Dendritic cell treated with granulocyte-macrophage colony-stimulating factor and Interleukin-4, amounts not matched to agents 40 ng/mL and 50 ng/mL, for 4 days (primary cell): Measurements from ENCODE around the gene NKAIN2.

ENCODE experiments used
- H3K27ac Mint-ChIP-seq: one replicate; pipeline ENCODE4 v1.8.0; 2022; ENCODE audit warnings: mild to moderate bottlenecking, mixed read lengths
- H3K27me3 Mint-ChIP-seq: one replicate; pipeline ENCODE4 v1.8.0; 2022; ENCODE audit warnings: mild to moderate bottlenecking, mixed read lengths
- H3K36me3 Mint-ChIP-seq: one replicate; pipeline ENCODE4 v1.8.0; 2022; ENCODE audit warnings: low read depth, mixed read lengths
- H3K4me1 Mint-ChIP-seq: one replicate; pipeline ENCODE4 v1.8.0; 2022; ENCODE audit warnings: low read depth, mixed read lengths
- H3K4me3 Mint-ChIP-seq: one replicate; pipeline ENCODE4 v1.8.0; 2022; ENCODE audit warnings: mild to moderate bottlenecking, moderate library complexity, mixed read lengths
- H3K9me3 Mint-ChIP-seq: one replicate; pipeline ENCODE4 v1.8.0; 2022; ENCODE audit warnings: mixed read lengths
- intact Hi-C: fragments of 100-400 bp; cut with micrococcal nuclease; formaldehyde crosslinking; loops from one replicate; pipeline ENCODE4 v1.15.0; 2022

Gene NKAIN2

DNA sequence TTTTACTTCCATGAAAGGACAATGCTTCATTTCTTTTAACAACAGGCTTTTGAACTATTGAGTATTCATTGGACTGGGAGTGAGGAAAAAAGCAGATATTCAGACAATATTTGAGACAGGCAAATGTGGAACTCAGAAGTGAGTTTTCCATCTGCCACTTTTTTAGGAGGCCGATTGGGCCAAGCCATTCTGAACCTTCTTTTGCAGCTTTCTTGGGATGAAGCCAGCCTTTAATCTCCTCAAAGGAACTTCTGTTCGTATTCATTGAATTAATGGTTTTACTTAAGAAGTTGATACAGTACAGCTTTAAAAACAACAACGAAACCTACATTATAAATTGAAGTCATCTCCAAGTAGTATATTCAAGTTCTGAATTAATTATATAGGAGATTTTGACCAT, 971.5 kb downstream of the NKAIN2 start:
- H3K36me3 Mint-ChIP-seq = no peaks in the 10 kb centered on the region
- no peaks in the 10 kb centered on the region for H3K27me3 Mint-ChIP-seq
- H3K4me1 Mint-ChIP-seq = no peaks in the 10 kb centered on the region
- H3K9me3 Mint-ChIP-seq = peaks cover 9% of the 10 kb centered on the region
- no peak overlapping the region for H3K27ac Mint-ChIP-seq
- H3K4me3 Mint-ChIP-seq = no peak overlapping the region
- intact Hi-C loops = no loop called here

DNA sequence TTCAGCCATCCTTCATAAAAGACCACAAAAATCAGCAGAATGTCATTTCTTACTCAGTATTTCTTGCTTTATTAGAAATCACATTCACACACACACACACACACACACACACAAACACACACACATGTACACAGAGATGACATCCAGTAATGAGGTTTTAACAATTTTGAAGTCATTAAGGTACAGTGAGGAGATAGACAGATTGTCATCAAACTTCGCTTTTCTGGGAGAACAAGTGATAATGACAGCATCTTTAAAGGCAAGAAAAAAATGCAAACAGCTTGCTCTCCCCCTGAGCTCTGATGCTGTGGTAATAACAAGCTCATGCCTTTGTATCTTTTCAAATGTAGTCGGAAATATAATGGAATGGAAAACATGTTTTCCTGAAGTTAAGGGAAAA, 974.2 kb downstream of the NKAIN2 start:
- peaks cover 9% of the 10 kb centered on the region for H3K9me3 Mint-ChIP-seq
- H3K4me1 Mint-ChIP-seq = no peaks in the 10 kb centered on the region
- no peak overlapping the region for H3K27ac Mint-ChIP-seq
- no peaks in the 10 kb centered on the region for H3K27me3 Mint-ChIP-seq
- no peak overlapping the region for H3K4me3 Mint-ChIP-seq
- H3K36me3 Mint-ChIP-seq = no peaks in the 10 kb centered on the region
- intact Hi-C loops = no loop called here

DNA sequence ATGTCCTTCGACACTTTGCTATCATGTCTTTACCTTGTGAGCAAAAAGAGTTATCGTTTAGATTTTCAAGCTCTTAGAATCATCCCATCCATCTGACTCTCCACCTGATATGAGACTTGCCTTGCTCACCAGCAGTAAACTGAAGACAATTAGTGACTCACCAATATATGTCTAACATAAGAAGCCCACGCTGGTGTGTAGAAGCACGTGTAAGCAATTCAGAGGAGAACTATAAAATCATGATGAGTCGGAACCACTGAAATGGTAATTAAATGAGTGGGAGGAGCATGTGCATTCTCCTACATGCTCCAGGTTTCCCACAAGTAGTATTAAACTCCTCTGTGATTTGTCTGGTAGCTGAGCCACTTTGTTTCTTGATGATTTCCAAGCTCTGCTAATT, 977.0 kb downstream of the NKAIN2 start:
- H3K36me3 Mint-ChIP-seq = no peaks in the 10 kb centered on the region
- H3K4me1 Mint-ChIP-seq = no peaks in the 10 kb centered on the region
- H3K27ac Mint-ChIP-seq = no peak overlapping the region
- intact Hi-C loops = no loop called here
- no peak overlapping the region for H3K4me3 Mint-ChIP-seq
- H3K9me3 Mint-ChIP-seq = peaks cover 9% of the 10 kb centered on the region
- H3K27me3 Mint-ChIP-seq = no peaks in the 10 kb centered on the region

DNA sequence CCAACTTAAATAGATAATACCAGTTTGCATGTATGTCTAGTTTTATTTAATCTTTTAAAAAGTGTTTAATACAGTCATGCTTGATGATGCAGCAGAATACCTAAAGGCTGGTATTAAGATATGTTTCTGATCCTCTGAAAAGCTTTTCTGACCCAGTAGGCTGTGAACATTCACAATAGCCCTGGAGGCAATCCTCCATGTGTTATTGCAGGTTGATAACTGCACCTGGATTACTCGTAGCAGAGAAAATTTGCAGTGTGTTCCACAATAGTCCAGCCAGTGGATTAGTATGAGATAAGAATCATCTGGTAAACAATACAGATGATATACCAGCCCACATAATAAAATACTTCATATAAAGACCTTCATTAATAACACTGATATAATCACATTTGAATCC, 979.7 kb downstream of the NKAIN2 start:
- Mint-ChIP-seq H3K9me3 (peaks cover 9% of the 10 kb centered on the region), H3K36me3 (no peaks in the 10 kb centered on the region), H3K4me1 (no peaks in the 10 kb centered on the region), H3K4me3 (no peak overlapping the region), H3K27ac (no peak overlapping the region), H3K27me3 (no peaks in the 10 kb centered on the region)
- intact Hi-C loops = no loop called here

DNA sequence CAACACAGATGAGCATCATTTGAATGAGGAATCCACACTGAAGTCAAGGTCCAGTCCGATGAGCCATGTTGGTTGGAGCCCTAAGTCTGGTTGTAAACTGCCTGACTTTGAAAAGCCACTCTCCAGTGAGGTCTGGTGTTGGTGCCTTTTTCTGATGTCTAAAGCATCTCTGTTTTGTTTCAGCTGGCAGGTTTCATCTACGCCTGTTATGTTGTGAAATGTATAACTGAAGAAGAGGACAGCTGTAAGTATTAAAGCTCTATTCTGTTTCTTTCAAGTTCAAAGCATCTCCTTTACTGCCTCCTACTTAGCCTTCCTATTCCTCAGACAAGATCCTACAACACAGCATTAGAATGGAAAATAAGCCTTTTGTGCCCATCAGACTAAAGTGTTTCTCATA, 987.5 kb downstream of the NKAIN2 start:
- H3K9me3 Mint-ChIP-seq = no peaks in the 10 kb centered on the region
- H3K27ac Mint-ChIP-seq = no peak overlapping the region
- H3K27me3 Mint-ChIP-seq = no peaks in the 10 kb centered on the region
- no peak overlapping the region for H3K4me3 Mint-ChIP-seq
- H3K36me3 Mint-ChIP-seq = no peaks in the 10 kb centered on the region
- intact Hi-C loops = no loop called here
- H3K4me1 Mint-ChIP-seq = peaks cover 6% of the 10 kb centered on the region

DNA sequence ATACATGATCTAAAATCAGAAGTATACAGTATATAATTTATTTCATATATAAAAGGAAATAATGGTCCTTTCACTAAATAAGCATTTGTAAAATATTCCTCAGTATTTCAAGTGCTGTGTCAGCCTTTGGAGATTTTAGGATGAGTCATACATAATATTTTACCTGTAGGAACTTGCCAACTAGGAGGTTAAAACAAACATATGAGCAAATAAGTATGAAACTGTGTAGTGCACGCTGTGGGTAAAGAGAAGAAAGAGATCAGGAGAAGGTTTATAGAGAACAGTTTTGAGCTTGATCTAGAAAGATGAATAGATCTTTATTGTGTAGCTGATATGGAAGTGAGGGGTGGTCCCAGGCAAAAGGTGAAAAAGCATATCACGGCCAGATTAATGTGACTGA, 988.7 kb downstream of the NKAIN2 start:
- Mint-ChIP-seq H3K27me3 (no peaks in the 10 kb centered on the region), H3K4me1 (peaks cover 6% of the 10 kb centered on the region), H3K4me3 (no peak overlapping the region), H3K9me3 (no peaks in the 10 kb centered on the region), H3K36me3 (no peaks in the 10 kb centered on the region), H3K27ac (no peak overlapping the region)
- intact Hi-C loops = no loop called here

DNA sequence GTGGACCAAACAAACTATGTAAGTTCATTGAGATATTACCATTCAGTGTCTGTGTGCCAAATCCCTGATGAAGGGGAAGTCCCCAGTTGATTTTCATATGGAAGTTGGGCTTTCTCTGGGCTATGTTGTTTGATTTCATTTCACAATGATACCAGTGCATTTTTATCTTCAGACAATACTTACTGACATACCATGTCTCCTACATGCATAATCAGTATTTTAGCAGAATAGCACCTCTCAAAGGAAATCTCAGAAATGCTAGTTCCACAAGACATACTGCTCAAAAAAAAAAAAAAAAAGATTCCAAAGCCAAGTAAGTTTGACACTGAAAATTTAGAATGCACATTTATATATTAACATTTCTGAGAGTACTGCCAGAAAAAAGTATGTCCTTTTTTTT, 989.7 kb downstream of the NKAIN2 start:
- intact Hi-C loops = no loop called here
- Mint-ChIP-seq H3K4me1 (peaks cover 6% of the 10 kb centered on the region), H3K27me3 (no peaks in the 10 kb centered on the region), H3K4me3 (no peak overlapping the region), H3K36me3 (no peaks in the 10 kb centered on the region), H3K27ac (no peak overlapping the region), H3K9me3 (no peaks in the 10 kb centered on the region)

DNA sequence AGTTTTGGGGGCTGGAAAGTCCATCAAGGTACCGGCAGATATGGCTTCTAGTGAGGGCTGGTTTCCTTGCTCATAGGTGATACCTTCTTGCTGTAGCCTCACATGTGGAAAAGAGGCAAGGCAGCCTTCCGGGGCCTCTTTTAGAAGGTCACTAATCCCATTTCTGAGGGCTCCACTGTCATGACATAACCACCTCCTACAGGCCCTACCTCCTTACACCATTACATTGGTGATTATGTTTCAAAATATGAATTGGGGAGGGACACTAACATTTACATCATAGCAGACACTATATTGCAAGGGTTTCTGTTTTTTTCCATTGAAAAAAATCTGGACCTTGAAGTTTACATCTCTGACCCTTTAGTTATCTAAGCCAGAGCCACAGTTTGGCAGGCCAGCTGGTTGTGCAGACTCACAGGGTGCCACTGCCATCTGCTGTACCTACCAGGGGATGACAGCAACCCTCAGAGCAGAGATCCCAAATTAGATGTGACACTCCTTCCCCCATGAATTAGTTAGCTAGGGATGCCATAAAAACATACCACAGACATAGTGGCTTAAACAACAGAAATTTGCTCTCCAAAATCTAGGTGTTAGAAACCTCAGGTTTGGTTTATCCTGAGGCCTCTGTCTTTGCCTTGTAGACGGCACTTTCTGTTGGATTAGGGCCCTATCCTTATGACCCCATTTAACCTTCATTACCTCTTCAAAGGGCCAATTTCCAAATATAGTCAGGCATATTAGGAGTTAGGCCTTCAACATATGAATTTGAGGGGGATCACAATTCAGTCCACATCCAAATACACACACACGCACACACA, 992.2 kb downstream of the NKAIN2 start:
- Mint-ChIP-seq H3K4me1 (no peaks in the 10 kb centered on the region), H3K36me3 (no peaks in the 10 kb centered on the region), H3K27ac (no peak overlapping the region), H3K9me3 (no peaks in the 10 kb centered on the region), H3K27me3 (peaks cover 2% of the 10 kb centered on the region), H3K4me3 (no peak overlapping the region)
- intact Hi-C loops = loop anchor here (2.0 to 5.0 kb wide), 2 partner anchors 993 to 1379 kb away; partner anchors contain the start of gene NKAIN2

DNA sequence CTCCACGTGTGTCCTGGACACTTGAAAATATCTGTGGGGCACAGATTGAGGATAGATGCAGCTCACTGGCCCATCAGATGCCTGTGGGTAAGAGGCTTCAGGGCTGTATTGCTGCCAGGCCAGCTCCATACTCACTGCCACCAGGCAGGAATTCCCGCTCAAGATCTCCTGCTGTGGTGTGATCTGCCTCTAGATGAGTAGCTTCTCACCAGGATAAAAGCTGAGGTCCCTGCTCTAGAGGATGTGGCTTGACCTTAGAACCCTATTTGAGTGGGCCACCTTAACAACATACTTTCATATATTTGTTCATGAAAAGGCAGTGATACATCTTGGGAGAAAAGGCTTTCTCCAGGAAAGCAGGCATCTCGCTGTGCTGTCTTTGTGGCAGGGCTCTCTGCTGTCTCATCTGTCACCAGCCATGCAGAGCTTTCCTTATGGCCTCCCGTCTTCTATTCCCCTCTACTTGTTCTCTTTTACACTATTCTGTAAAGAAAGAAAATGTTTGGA, 992.9 kb downstream of the NKAIN2 start:
- peaks cover 2% of the 10 kb centered on the region for H3K27me3 Mint-ChIP-seq
- no peaks in the 10 kb centered on the region for H3K9me3 Mint-ChIP-seq
- no peaks in the 10 kb centered on the region for H3K36me3 Mint-ChIP-seq
- intact Hi-C loops = loop anchor here (2.0 to 5.0 kb wide), 2 partner anchors 994 to 1379 kb away; partner anchors contain the start of gene NKAIN2
- no peak overlapping the region for H3K27ac Mint-ChIP-seq
- no peak overlapping the region for H3K4me3 Mint-ChIP-seq
- no peaks in the 10 kb centered on the region for H3K4me1 Mint-ChIP-seq

DNA sequence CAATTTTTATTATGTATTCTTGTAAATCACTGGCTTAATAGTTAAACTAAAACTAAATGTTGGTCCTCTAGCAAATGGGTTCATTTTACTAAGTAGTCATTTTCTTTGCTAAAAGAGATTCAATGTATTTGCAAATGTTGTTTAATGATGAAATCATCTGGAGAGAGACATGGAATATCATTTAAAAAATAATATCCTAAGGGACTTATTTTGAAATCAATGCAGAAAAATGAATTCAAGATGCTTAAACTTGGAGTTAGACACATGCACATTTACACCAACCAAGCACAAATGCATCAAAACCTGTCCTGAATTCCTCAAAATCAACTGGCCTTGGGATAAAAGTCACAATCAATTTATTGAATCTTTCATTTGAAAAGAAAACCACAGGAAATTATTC, 993.6 kb downstream of the NKAIN2 start:
- Mint-ChIP-seq H3K9me3 (no peaks in the 10 kb centered on the region), H3K4me1 (no peaks in the 10 kb centered on the region), H3K4me3 (no peak overlapping the region), H3K36me3 (no peaks in the 10 kb centered on the region), H3K27me3 (peaks cover 2% of the 10 kb centered on the region), H3K27ac (no peak overlapping the region)
- intact Hi-C loops = loop anchor here (2.0 to 5.0 kb wide), 2 partner anchors 994 to 1380 kb away; partner anchors contain the start of gene NKAIN2

DNA sequence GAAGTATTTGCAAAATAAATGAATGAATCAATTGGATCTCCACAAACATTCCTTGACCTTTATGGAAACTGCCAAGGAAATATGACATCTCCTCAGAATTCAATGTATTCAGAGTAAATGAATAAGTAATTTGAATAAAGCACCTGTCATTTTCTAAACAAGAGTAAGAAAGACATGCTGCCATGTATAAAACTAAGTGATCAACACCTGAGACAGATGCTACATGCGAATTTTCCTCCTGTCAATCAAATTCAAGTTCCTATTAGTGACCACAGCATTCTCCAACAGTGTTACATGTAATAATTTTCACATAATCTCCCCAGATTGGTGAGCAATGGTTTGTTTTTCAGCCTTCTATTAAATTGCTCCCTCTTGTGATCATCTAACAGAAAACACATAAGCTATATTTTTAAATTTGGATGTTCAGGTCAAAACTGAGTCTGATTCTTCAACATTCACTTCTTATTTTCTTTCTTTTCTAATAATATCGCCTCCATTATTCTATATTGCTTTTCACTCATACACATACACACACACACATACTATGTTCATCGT, 995.4 kb downstream of the NKAIN2 start:
- H3K4me1 Mint-ChIP-seq = no peaks in the 10 kb centered on the region
- H3K4me3 Mint-ChIP-seq = no peak overlapping the region
- peaks cover 2% of the 10 kb centered on the region for H3K27me3 Mint-ChIP-seq
- no peaks in the 10 kb centered on the region for H3K9me3 Mint-ChIP-seq
- H3K36me3 Mint-ChIP-seq = no peaks in the 10 kb centered on the region
- no peak overlapping the region for H3K27ac Mint-ChIP-seq
- intact Hi-C loops = loop anchor here (5.0 kb wide), 1 partner anchor 1382 kb away; no protein-coding TSS in a partner anchor

DNA sequence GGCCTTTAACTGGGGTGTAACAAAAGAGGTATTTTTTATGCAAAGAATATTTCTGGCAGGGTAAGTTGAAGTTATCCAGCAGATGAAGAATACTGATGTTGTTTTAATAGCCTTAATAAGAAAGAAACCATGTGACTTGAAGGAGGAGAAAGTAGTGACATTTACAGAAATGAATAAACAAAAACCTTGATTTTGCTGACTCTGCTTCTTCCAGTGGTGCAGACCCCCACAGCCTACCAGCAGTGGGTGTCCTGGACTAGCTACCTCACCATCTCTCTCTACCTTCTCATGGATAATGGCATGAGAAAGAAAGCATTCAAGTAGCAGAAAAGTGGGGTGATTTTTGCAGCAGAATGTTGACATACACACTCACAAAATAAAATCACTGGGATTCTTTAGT, 996.0 kb downstream of the NKAIN2 start:
- no peak overlapping the region for H3K4me3 Mint-ChIP-seq
- H3K4me1 Mint-ChIP-seq = no peaks in the 10 kb centered on the region
- no peak overlapping the region for H3K27ac Mint-ChIP-seq
- H3K9me3 Mint-ChIP-seq = no peaks in the 10 kb centered on the region
- intact Hi-C loops = loop anchor here (5.0 kb wide), 1 partner anchor 1382 kb away; no protein-coding TSS in a partner anchor
- peaks cover 2% of the 10 kb centered on the region for H3K27me3 Mint-ChIP-seq
- no peaks in the 10 kb centered on the region for H3K36me3 Mint-ChIP-seq

DNA sequence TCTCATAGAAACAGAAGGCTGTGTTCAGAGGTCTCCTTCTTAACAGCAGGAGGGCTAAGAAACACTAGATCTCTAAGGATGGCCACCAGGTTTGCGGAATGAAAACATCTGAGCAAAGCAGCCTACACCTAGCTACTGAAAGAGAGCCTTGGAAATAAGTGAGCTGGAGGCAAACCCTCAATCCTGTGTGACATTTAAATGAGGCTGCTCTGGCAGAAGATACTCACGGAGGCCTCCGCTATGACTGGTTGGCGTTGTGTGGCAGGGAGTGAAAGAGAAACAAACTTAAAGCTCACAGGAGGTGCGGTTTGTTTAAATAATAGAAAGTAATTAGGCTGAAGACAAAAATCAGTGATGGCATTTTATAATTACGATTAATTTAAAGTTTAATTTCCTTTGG, 996.6 kb downstream of the NKAIN2 start:
- intact Hi-C loops = no loop called here
- peaks cover 2% of the 10 kb centered on the region for H3K27me3 Mint-ChIP-seq
- H3K4me3 Mint-ChIP-seq = no peak overlapping the region
- peaks cover under 1% of the 10 kb centered on the region for H3K9me3 Mint-ChIP-seq
- H3K4me1 Mint-ChIP-seq = no peaks in the 10 kb centered on the region
- H3K36me3 Mint-ChIP-seq = no peaks in the 10 kb centered on the region
- H3K27ac Mint-ChIP-seq = no peak overlapping the region

DNA sequence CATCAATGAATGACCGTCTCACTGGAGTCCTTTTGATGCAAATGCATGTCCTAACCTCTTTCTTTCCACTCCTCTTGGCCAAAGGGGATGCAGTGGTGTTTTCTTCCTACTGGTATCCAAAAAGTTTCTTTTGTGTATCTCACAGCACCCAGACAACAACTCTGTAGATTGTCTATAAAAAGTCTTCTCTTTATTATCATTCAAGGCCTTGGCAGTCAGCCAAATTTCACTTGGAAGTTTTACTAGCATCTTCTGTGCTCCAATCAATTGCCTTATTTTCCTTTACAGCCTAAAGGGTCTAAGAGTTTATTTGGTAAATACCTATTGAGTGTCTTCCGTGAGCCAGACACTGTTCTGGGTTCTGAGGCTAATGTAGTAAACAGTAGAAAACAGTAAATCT, 1008.4 kb downstream of the NKAIN2 start:
- no peak overlapping the region for H3K4me3 Mint-ChIP-seq
- intact Hi-C loops = no loop called here
- H3K27ac Mint-ChIP-seq = no peak overlapping the region
- no peaks in the 10 kb centered on the region for H3K9me3 Mint-ChIP-seq
- no peaks in the 10 kb centered on the region for H3K27me3 Mint-ChIP-seq
- no peaks in the 10 kb centered on the region for H3K4me1 Mint-ChIP-seq
- H3K36me3 Mint-ChIP-seq = no peaks in the 10 kb centered on the region
